NCI-H446 treated with DMSO at 0.1 percent for 48 hours (cell line): ENCODE data around the gene VCP.

Experiments
- DNase-seq: peaks from one replicate; lab custom pipeline; 2025; lab: John Stamatoyannopoulos, UW

Gene VCP

GRCh38 chr9:35072461-35073278, at the start of gene VCP:
TSS of gene VCP (minus strand) at chr9:35072625. CDS start at chr9:35072353, 272 bp downstream.
- DNase-seq, result peak; percentile 99

- DNase-seq, result peak; percentile 80
Measured at GRCh38 chr9:35116898-35117551, 44.6 kb upstream of the VCP start.

- no peak for DNase-seq
Measured at GRCh38 chr9:35116539-35116897, 44.1 kb upstream of the VCP start.

- peak; percentile 98 for DNase-seq
Measured at GRCh38 chr9:35115680-35116538, 43.5 kb upstream of the VCP start, which contains the start of gene ATOSB. TSS of gene ATOSB (minus strand) at chr9:35115862. CDS start at chr9:35108274, 7,588 bp downstream.

GRCh38 chr9:35114840-35115628, 42.6 kb upstream of the VCP start:
- no peak for DNase-seq

- DNase-seq, result peak; percentile 69
Measured at GRCh38 chr9:35114113-35114839, 41.9 kb upstream of the VCP start.

- no peak for DNase-seq
Measured at GRCh38 chr9:35112257-35113020, 40.0 kb upstream of the VCP start.

GRCh38 chr9:35111001-35111933, 38.8 kb upstream of the VCP start:
- peak; percentile 97 for DNase-seq

- DNase-seq, result peak; percentile 5
Measured at GRCh38 chr9:35110327-35110761, 37.9 kb upstream of the VCP start.

GRCh38 chr9:35108946-35109575, 36.6 kb upstream of the VCP start:
- no peak for DNase-seq

- no peak for DNase-seq
Measured at GRCh38 chr9:35108461-35108860, 36.0 kb upstream of the VCP start.

GRCh38 chr9:35107297-35108290, 35.2 kb upstream of the VCP start:
- no peak for DNase-seq

- no peak for DNase-seq
Measured at GRCh38 chr9:35106343-35106730, 33.9 kb upstream of the VCP start.

GRCh38 chr9:35105571-35106342, 33.3 kb upstream of the VCP start:
- no peak for DNase-seq

- no peak for DNase-seq
Measured at GRCh38 chr9:35105126-35105525, 32.7 kb upstream of the VCP start.

- no peak for DNase-seq
Measured at GRCh38 chr9:35104586-35104985, 32.2 kb upstream of the VCP start.
